ENCODE data around the gene NGB.

Gene NGB

GRCh38 chr14:77239412-77239811 is 31.6 kb downstream of the NGB start:
- in situ Hi-C loops (cut with MboI; ENCODE audit: low sequenced_read_pairs) = no loop called here

GRCh38 chr14:77238996-77239395 is 32.0 kb downstream of the NGB start:
- in situ Hi-C loops (cut with MboI; ENCODE audit: low sequenced_read_pairs) = no loop called here

GRCh38 chr14:77238356-77238755 is 32.6 kb downstream of the NGB start:
- in situ Hi-C loops (cut with MboI; ENCODE audit: low sequenced_read_pairs) = no loop called here

- in situ Hi-C loops (cut with MboI; ENCODE audit: low sequenced_read_pairs) = no loop called here
Observed at GRCh38 chr14:77236814-77237213, 34.2 kb downstream of the NGB start.

GRCh38 chr14:77231721-77232120 is 39.3 kb downstream of the NGB start:
- in situ Hi-C loops (cut with MboI; ENCODE audit: low sequenced_read_pairs) = no loop called here

- in situ Hi-C loops (cut with MboI; ENCODE audit: low sequenced_read_pairs) = no loop called here
Observed at GRCh38 chr14:77230914-77231313, 40.1 kb downstream of the NGB start.

- in situ Hi-C loops (cut with MboI; ENCODE audit: low sequenced_read_pairs) = no loop called here
Observed at GRCh38 chr14:77228056-77228455, 43.0 kb downstream of the NGB start.

GRCh38 chr14:77225892-77226557 is 45.0 kb downstream of the NGB start:
- in situ Hi-C loops (cut with MboI; ENCODE audit: low sequenced_read_pairs) = no loop called here

GRCh38 chr14:77225254-77225653 is 45.8 kb downstream of the NGB start:
- in situ Hi-C loops (cut with MboI; ENCODE audit: low sequenced_read_pairs) = no loop called here

GRCh38 chr14:77224212-77224611 is 46.8 kb downstream of the NGB start:
- in situ Hi-C loops (cut with MboI; ENCODE audit: low sequenced_read_pairs) = no loop called here

- in situ Hi-C loops (cut with MboI; ENCODE audit: low sequenced_read_pairs) = no loop called here
Observed at GRCh38 chr14:77222546-77223225, 48.3 kb downstream of the NGB start.

- in situ Hi-C loops (cut with MboI; ENCODE audit: low sequenced_read_pairs) = no loop called here
Observed at GRCh38 chr14:77221241-77221871, 49.6 kb downstream of the NGB start.

- in situ Hi-C loops (cut with MboI; ENCODE audit: low sequenced_read_pairs) = no loop called here
Observed at GRCh38 chr14:77220246-77221017, 50.6 kb downstream of the NGB start.

GRCh38 chr14:77219591-77219990 is 51.4 kb downstream of the NGB start:
- in situ Hi-C loops (cut with MboI; ENCODE audit: low sequenced_read_pairs) = no loop called here

- in situ Hi-C loops (cut with MboI; ENCODE audit: low sequenced_read_pairs) = no loop called here
Observed at GRCh38 chr14:77217551-77217950, 53.5 kb downstream of the NGB start.
